Activated naive CD4-positive, alpha-beta T cell treated with anti-CD3 and anti-CD28 coated beads, Interleukin-2, amount 50 U/mL, for 24 hours (primary cell): ENCODE data around the gene EML6.
A peak's percentile ranks its signal among the peaks of the same experiment; 100 is the strongest.

ENCODE experiments used
- H3K27ac Mint-ChIP-seq: one replicate; pipeline ENCODE4 v1.8.0; 2021; ENCODE audit warnings: mild to moderate bottlenecking, mixed read lengths
- H3K27me3 Mint-ChIP-seq: one replicate; pipeline ENCODE4 v1.8.0; 2021; ENCODE audit warnings: mixed read lengths
- H3K36me3 Mint-ChIP-seq: one replicate; pipeline ENCODE4 v1.8.0; 2021; ENCODE audit warnings: mixed read lengths
- H3K4me1 Mint-ChIP-seq: one replicate; pipeline ENCODE4 v1.8.0; 2021; ENCODE audit warnings: mixed read lengths
- H3K4me3 Mint-ChIP-seq: one replicate; pipeline ENCODE4 v1.8.0; 2021; ENCODE audit warnings: mild to moderate bottlenecking, mixed read lengths
- H3K9me3 Mint-ChIP-seq: one replicate; pipeline ENCODE4 v1.8.0; 2021; ENCODE audit warnings: mixed read lengths

Gene EML6

DNA sequence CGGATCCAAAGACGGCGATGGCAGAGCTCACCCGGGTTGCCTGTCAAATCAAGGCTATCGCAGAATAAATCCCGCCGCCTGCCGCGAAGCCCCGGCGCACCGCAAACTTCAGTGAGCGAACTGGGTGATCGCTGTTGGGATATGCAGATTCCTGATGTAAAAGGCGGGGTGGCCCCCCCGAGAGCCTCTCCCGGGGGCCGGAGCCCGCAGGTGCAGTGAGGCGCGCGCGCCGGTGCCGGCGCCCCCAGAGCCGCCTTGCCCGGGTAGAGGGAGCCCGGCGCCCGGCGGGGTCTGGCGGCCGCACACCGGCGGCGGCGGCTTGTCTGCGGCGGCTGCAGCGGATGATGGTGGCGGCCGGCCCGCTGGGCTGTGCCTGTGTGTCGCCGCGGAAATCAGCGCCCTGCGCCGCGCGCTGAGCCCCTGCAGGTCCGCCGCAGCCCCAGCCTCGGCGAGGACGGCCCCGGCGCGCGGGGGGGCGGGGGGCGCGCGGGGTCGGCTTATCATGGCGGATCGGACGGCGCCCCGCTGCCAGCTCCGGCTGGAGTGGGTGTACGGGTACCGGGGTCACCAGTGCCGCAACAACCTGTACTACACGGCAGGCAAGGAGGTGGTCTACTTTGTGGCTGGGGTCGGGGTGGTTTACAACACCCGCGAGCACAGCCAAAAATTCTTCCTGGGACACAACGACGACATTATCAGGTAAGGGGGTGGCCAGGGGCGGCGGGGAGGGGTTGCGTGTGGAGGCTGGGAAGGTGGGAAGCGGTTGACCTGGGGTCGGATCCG is 1.3 kb downstream of the EML6 start:
- Mint-ChIP-seq H3K27me3 (peaks cover 40% of the 10 kb centered on the region), H3K9me3 (no peaks in the 10 kb centered on the region), H3K4me1 (peaks cover 17% of the 10 kb centered on the region), H3K27ac (no peak overlapping the region), H3K4me3 (peak overlapping the region; percentile 92), H3K36me3 (peaks cover 3% of the 10 kb centered on the region)

DNA sequence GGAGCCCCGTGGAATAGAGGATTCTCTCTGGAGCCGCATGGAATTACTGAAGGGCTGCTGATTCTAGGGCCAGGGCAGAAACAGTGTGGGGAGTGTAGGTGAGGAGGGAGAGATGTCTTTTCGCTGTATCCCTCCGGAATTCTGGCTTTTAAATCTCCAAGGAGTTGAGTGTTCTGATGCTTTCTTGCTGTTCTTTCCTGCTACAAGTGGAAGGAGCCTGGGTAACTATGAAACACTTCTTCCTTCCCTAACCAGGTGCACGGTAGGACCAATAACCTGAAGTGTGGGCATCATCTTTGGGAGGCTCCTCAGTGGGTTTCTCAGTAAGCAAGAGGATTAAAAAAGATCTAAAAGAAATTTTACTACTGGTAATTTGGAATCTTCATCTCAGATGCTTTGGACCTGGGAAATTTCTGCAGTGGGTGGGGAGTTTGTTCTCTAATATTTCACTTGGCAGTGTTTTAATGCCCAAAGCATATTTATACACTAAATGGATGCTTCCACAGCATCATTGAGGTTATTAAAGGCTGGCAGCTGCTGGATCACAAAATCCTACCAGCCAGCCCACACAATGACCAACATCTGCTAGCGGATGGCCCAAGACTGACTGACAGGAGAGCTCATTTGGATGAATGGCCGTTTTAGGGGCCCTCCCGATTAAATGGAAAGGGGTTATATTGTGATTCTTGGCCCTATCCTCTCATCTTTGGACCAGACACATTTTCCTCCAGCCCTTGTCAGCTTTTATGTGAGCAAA is 2.1 kb downstream of the EML6 start:
- Mint-ChIP-seq H3K27ac (no peak overlapping the region), H3K9me3 (no peaks in the 10 kb centered on the region), H3K4me1 (peaks cover 17% of the 10 kb centered on the region), H3K36me3 (peaks cover 3% of the 10 kb centered on the region), H3K4me3 (peak overlapping the region; percentile 87), H3K27me3 (peaks cover 38% of the 10 kb centered on the region)

DNA sequence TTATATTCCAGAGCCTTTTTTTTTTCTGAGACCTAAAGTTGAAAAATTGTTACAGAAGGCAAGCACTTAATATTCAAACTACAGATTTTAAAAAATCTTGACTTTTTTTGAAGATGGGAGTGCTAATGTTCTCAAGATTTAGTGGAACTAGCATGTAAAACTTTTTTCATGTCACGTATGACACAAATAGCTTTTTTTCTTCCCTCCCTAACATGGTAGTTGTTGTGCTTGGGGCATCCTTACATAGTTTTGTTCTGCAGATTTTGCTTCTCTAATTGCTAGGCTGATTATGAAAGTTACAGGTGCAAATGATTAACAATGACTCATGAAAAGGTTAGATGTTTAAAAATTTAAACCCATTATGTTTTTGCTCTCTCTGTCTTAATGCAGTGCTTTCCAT is 3.0 kb downstream of the EML6 start:
- Mint-ChIP-seq H3K4me1 (peaks cover 17% of the 10 kb centered on the region), H3K36me3 (peaks cover 3% of the 10 kb centered on the region), H3K9me3 (no peaks in the 10 kb centered on the region), H3K27me3 (peaks cover 38% of the 10 kb centered on the region), H3K4me3 (peak overlapping the region; percentile 47), H3K27ac (no peak overlapping the region)

DNA sequence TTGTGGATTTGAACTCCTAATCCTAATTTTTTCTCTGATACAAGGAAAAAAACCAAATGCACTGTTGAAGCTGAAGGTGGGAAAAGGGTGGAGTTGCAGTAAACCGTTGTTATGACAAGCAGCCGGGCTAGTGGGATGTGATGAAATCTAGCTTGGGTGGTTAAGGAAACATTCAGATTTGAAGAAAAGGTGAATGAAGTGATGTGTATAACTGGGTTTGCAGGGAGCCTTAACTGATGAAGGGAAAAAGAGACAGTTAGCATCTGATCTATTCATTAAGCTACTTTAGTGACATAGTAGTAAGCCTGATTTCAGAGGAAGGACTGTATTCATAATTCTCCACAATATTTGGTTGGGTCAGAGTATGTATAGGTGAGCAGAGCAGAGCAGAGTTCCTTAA is 3.5 kb downstream of the EML6 start:
- peaks cover 38% of the 10 kb centered on the region for H3K27me3 Mint-ChIP-seq
- no peaks in the 10 kb centered on the region for H3K9me3 Mint-ChIP-seq
- peaks cover 17% of the 10 kb centered on the region for H3K4me1 Mint-ChIP-seq
- peaks cover 3% of the 10 kb centered on the region for H3K36me3 Mint-ChIP-seq
- H3K4me3 Mint-ChIP-seq = no peak overlapping the region
- H3K27ac Mint-ChIP-seq = no peak overlapping the region

DNA sequence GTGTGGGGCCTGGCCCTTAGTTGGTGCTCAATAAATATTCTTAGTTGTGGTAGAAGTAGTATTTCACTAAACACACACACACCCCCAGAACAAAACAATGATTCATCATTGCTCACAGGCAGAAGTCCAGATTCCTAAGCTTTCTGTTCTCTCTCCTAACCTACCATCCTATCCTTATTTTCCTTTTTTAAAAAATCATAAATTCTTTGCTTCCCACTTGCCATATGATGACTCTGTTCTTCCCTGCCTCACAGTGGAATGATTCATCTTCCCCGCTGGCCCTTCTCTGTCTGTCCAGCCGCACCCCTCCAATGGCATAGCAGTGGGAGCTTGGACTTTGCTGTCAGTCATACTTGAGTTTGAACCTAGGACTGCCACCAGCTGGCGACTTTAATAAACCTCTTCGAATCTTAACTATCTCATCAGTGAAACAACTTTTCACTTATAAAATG is 5.2 kb downstream of the EML6 start:
- Mint-ChIP-seq H3K36me3 (peaks cover 3% of the 10 kb centered on the region), H3K4me3 (no peak overlapping the region), H3K9me3 (no peaks in the 10 kb centered on the region), H3K27me3 (peaks cover 41% of the 10 kb centered on the region), H3K4me1 (peaks cover 17% of the 10 kb centered on the region), H3K27ac (peak overlapping the region; percentile 43)

DNA sequence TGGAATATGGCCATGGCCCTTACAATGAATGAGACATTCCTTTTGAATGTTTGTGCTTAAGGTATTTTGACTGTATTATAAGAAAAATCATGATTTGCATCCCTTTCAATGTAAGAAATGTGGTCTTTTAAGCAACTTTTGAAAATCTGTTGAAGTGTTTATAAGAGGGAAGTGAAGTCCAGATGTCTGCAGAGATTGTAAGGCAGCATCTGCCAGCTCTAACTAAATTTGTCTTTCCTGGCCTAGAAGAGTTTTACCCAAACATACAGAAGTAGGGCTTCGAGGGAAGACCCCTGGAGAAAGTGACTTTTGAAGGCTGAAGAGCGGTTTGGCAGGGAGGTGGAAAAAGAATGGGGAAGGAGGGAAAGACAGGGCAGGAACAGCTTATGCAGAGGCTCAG is 12.2 kb downstream of the EML6 start:
- Mint-ChIP-seq H3K9me3 (no peaks in the 10 kb centered on the region), H3K27me3 (peaks cover 8% of the 10 kb centered on the region), H3K4me1 (no peaks in the 10 kb centered on the region), H3K4me3 (no peak overlapping the region), H3K36me3 (no peaks in the 10 kb centered on the region), H3K27ac (no peak overlapping the region)

DNA sequence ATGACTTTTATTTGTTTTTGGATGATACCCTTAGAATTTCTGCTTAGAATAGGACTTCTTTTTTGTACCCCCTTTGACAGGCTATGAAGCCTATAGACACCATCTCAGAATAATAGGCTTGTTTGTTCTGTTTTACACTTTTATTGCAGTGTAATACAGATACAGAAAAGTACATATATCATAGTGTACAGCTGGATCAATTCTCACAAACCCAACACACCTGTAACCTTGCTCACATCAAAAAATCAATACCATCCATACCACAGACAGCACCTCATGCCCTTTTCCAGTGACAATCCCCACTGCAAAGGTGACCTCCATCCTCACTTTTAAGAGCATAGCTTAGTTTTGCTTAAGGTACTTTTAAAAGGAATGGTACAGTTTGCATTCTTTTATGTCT is 14.8 kb downstream of the EML6 start:
- no peak overlapping the region for H3K27ac Mint-ChIP-seq
- H3K4me3 Mint-ChIP-seq = no peak overlapping the region
- peaks cover 8% of the 10 kb centered on the region for H3K27me3 Mint-ChIP-seq
- H3K9me3 Mint-ChIP-seq = no peaks in the 10 kb centered on the region
- no peaks in the 10 kb centered on the region for H3K4me1 Mint-ChIP-seq
- no peaks in the 10 kb centered on the region for H3K36me3 Mint-ChIP-seq

DNA sequence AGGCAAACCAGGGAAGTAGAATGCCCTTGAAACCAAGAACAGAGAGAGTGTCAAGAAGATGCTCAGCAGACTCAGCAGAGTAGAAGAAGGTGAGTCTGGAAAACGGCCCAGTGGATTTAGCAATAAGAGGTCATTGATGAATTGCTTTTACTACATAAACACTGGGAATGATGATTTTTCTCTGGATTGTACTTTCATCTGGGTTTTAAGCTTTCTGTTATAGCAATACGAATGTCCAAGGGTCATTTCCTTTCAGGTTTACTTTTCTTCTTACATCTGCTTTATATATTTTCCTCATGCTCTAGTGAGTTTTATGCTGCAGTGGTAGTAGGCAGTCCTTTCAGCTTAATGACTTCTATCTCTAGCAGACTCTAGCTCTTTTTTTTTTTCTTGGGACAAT is 16.9 kb downstream of the EML6 start:
- H3K4me3 Mint-ChIP-seq = no peak overlapping the region

DNA sequence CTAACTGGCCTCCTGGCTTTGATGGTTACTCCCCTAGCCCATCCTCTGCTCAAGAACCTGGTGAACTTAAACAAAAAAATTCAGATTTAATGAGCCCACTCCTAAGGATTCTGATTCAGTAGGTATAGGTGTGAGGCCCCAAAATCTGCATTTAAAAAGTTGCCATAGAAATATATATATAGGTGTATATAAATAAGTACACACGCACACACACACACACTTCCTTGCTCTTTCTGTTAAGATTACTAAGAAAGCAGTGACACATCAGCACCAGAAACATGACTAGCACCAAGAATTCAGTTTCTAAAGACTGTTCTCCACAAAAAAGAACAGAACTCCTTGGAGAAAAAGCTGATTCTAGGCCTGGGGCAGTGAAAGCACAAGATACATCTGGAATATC is 17.8 kb downstream of the EML6 start:
- Mint-ChIP-seq H3K4me1 (no peaks in the 10 kb centered on the region), H3K27me3 (peaks cover 3% of the 10 kb centered on the region), H3K4me3 (no peak overlapping the region), H3K36me3 (no peaks in the 10 kb centered on the region), H3K27ac (no peak overlapping the region), H3K9me3 (no peaks in the 10 kb centered on the region)

More for the DNA sequence above, 16.9 kb downstream of the EML6 start:
- Mint-ChIP-seq H3K4me1 (no peaks in the 10 kb centered on the region), H3K36me3 (no peaks in the 10 kb centered on the region), H3K27me3 (peaks cover 3% of the 10 kb centered on the region), H3K9me3 (no peaks in the 10 kb centered on the region), H3K27ac (no peak overlapping the region)

DNA sequence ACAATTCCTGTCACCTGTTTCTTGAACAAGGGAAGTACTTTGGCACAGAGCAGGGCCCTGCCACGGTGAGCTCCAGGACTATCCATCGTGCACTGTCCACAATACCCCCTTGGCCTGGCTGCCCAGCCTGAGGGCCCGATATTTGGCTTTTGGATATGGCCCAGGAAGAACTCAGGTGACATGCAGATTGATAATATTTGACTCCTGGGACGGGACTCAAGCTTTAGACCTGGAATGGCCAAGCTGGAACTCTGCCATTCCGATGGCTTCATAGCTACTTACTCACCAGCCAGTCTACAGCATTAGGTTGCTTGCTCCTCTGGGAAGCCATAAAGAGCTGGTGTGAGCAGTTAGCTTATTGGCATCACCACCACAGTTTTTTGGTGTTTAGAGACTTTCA is 26.6 kb downstream of the EML6 start:
- Mint-ChIP-seq H3K4me1 (no peaks in the 10 kb centered on the region), H3K27ac (no peak overlapping the region), H3K4me3 (no peak overlapping the region), H3K27me3 (no peaks in the 10 kb centered on the region), H3K9me3 (no peaks in the 10 kb centered on the region), H3K36me3 (no peaks in the 10 kb centered on the region)

DNA sequence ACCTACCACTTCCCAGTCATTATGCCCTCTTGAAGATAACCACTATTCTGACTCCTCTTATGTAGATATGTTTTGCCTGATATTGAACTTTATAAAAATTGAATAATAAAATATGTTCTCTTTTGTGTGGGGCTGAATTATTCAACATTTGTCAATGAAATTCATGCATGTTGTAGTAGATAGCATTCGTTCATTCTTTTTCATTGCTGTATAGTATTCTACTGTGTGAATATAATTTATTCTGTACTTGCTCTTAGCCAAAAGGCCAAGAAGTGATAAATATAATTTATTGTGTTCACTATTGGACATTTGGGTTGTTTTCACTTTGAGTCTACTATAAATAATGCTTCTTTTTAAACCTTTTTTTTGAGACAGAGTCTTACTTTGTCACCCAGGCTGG is 29.0 kb downstream of the EML6 start:
- no peak overlapping the region for H3K27ac Mint-ChIP-seq
- H3K9me3 Mint-ChIP-seq = no peaks in the 10 kb centered on the region
- no peaks in the 10 kb centered on the region for H3K36me3 Mint-ChIP-seq
- H3K27me3 Mint-ChIP-seq = peaks cover 2% of the 10 kb centered on the region
- H3K4me3 Mint-ChIP-seq = no peak overlapping the region
- no peaks in the 10 kb centered on the region for H3K4me1 Mint-ChIP-seq

DNA sequence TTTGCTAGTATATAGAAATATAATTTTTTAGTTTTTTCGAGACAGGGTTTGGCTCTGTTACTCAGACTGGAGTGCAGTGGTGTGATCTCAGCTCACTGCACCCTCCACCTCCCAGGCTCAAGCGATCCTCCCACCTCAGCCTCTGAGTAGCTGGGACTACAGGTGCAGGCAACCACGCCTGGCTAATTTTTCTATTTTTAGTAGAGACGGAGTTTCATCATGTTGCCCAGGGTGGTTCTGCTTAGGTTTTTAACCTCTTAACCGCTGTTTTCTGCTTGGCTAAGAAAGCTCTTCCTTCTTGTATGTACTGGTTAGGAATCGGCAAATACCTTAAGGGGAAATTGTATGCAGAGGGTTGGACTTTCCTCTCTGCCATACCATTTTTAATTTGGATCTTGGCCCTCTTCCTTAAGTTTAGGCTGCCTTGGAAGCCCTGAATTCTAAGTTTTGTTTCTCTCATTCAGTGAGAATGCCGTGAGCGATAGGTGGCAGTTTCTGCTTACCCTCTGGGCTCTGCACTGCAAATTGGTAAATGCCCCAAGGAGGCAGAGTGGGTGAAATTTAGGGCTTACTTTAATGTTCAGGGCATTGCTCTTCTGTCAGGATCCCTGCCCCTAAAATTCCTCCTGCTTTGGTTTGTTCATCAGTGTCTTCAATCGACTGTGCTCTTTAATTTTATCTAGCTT is 32.3 kb downstream of the EML6 start:
- Mint-ChIP-seq H3K4me3 (no peak overlapping the region), H3K27ac (no peak overlapping the region), H3K4me1 (no peaks in the 10 kb centered on the region), H3K36me3 (no peaks in the 10 kb centered on the region), H3K27me3 (peaks cover 2% of the 10 kb centered on the region), H3K9me3 (no peaks in the 10 kb centered on the region)

DNA sequence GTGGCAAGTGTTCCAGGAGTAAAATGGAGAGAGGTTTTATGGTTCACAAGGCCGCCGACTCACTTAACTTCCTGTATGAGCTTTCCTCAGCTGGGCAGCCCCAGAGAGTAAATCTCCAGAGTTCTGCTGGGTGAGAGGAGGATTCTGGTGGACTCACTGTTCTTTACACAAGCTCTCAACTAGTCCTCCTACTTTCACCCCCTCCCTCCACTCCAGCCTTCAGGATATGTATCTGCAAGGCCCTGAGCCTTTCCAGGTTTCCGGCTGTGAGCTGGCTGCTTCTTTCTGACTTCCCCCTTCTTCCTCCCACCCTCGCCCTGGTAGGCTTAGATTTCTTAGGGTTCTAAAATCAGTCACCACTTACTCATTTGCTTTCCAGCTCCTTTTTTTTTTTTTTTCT is 34.0 kb downstream of the EML6 start:
- Mint-ChIP-seq H3K4me1 (no peaks in the 10 kb centered on the region), H3K27me3 (peaks cover 2% of the 10 kb centered on the region), H3K27ac (no peak overlapping the region), H3K36me3 (no peaks in the 10 kb centered on the region), H3K9me3 (no peaks in the 10 kb centered on the region), H3K4me3 (no peak overlapping the region)

DNA sequence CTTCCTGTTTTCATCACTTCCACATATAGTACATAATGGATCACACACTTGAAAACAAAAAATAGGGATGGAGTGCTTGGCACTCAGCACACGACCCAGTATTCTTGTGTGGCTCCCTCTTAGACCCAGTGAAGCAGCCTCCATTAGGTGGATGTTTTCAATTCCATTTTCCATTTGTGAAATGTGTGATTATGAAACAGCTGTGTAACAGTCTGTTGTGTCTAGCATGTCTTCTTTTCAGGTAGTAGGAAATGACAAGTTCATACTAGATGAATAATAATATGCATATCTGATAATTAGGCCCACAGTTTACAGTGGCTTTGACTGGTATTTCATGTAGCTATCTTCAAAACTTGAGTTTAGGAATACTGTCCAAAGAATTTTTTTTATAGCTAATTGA is 35.5 kb downstream of the EML6 start:
- Mint-ChIP-seq H3K27ac (no peak overlapping the region), H3K4me1 (no peaks in the 10 kb centered on the region), H3K36me3 (no peaks in the 10 kb centered on the region), H3K9me3 (no peaks in the 10 kb centered on the region), H3K4me3 (no peak overlapping the region), H3K27me3 (peaks cover 2% of the 10 kb centered on the region)

DNA sequence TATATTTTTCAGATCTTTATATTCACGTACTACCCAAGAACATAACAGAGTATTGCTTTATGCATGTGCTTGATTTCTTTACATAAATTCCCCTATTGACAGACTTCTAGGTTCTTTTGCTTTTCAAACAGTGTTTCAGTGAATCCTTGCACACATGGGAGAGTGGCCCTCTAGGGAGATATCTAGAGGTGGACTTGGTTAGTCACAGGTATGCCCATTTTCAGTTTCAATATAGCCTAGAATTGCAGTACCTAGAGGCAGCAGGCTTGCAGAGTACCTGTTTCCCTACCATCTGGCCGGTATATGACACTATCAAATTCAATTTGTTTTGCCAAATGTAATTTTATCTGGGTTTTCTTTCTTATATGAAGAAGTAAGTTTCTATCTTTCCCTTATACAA is 36.8 kb downstream of the EML6 start:
- H3K36me3 Mint-ChIP-seq = no peaks in the 10 kb centered on the region
- H3K27me3 Mint-ChIP-seq = peaks cover 2% of the 10 kb centered on the region
- no peaks in the 10 kb centered on the region for H3K9me3 Mint-ChIP-seq
- no peaks in the 10 kb centered on the region for H3K4me1 Mint-ChIP-seq
- no peak overlapping the region for H3K4me3 Mint-ChIP-seq
- no peak overlapping the region for H3K27ac Mint-ChIP-seq
